Breast epithelium (tissue), 3 donors: ENCODE results near the gene MAN1A1.

Experiments used
- CTCF ChIP-seq, 3 donors: fragments of 450-650 bp; IDR thresholded peaks; one replicate each; pipeline ENCODE4 v1.5.1; 2016 to 2017; ENCODE audit warnings: antibody characterized with exemption in 3 of 3, mild to moderate bottlenecking in 3 of 3, moderate library complexity in 3 of 3
- POLR2A ChIP-seq: fragments of 450-650 bp; IDR thresholded peaks from one replicate; pipeline ENCODE4 v1.6.1; 2016; ENCODE audit warnings: antibody characterized with exemption, mild to moderate bottlenecking, moderate library complexity
- POLR2AphosphoS5 ChIP-seq, 3 donors: sonication (generic); formaldehyde crosslinking; IDR thresholded peaks; one replicate each; pipeline ENCODE4 v1.6.1; 2017; ENCODE audit warnings: antibody characterized with exemption in 3 of 3

- TF ChIP-seq POLR2AphosphoS5 (IDR thresholded peaks at IDR 0.05) = no peak
- TF ChIP-seq CTCF (IDR thresholded peaks at IDR 0.05) = no peak
- no peak for TF ChIP-seq POLR2A
Measured at GRCh38 chr6:119313937-119314884, 35.4 kb downstream of the MAN1A1 start.
